HG02938 (cell line): ENCODE measurements around the gene GABRD.

Experiments
- ATAC-seq: cut with Tn5 transposase; IDR thresholded peaks from one replicate; pipeline ENCODE4 v1.9.1; 2021; ENCODE audit warnings: mild to moderate bottlenecking, moderate library complexity; ENCODE audit not compliant: unreplicated experiment

The GABRD gene

GRCh38 chr1:2037314-2037979 is 18.3 kb downstream of the GABRD start:
- ATAC-seq: no peak

- ATAC-seq: no peak
These were observed 19.1 kb downstream of the GABRD start for GRCh38 chr1:2038229-2038628.

GRCh38 chr1:2039251-2039650 is 20.1 kb downstream of the GABRD start:
- no peak for ATAC-seq

GRCh38 chr1:2041305-2041704 is 22.2 kb downstream of the GABRD start:
- no peak for ATAC-seq

GRCh38 chr1:2041887-2042286 is 22.7 kb downstream of the GABRD start:
- ATAC-seq: no peak

GRCh38 chr1:2042830-2043773 is 24.0 kb downstream of the GABRD start:
- ATAC-seq: no peak

GRCh38 chr1:2043886-2044285 is 24.7 kb downstream of the GABRD start:
- ATAC-seq: no peak

GRCh38 chr1:2044510-2045319 is 25.6 kb downstream of the GABRD start:
- ATAC-seq: no peak

GRCh38 chr1:2045468-2046173 is 26.5 kb downstream of the GABRD start:
- no peak for ATAC-seq

- ATAC-seq: no peak
These were observed 27.2 kb downstream of the GABRD start for GRCh38 chr1:2046174-2046917.

GRCh38 chr1:2046953-2047748 is 28.0 kb downstream of the GABRD start:
- ATAC-seq: no peak

- no peak for ATAC-seq
These were observed 28.9 kb downstream of the GABRD start for GRCh38 chr1:2047749-2048729.

GRCh38 chr1:2049225-2049717 is 30.1 kb downstream of the GABRD start:
- ATAC-seq: no peak

GRCh38 chr1:2049718-2050431 is 30.7 kb downstream of the GABRD start, which contains the start of gene PRKCZ:
Gene PRKCZ (plus strand): TSS chr1:2050411. CDS start chr1:2050631, 220 bp downstream.
- no peak for ATAC-seq

- ATAC-seq: no peak
These were observed 31.3 kb downstream of the GABRD start for GRCh38 chr1:2050461-2050792.

- ATAC-seq: no peak
These were observed 31.9 kb downstream of the GABRD start for GRCh38 chr1:2050793-2051682.
